Adrenal gland (tissue), 5 donors: ENCODE data around the gene GSTM3.

Experiments used
- CTCF ChIP-seq, 6 experiments: fragments of 450-650 bp in 4 of 6; fragments of 200-600 bp in 2 of 6; sonication (generic) in 1 of 6; IDR thresholded peaks; 1 replicate in 5 of 6; 2 replicates in 1 of 6; pipeline versions ENCODE4 v1.5.1 to v1.8.0; 2016 to 2021; ENCODE audit warnings: antibody characterized with exemption in 6 of 6, mild to moderate bottlenecking in 2 of 6, moderate library complexity in 1 of 6
- POLR2A ChIP-seq, 2 donors: fragments of 450-650 bp; IDR thresholded peaks; one replicate each; pipeline ENCODE4 v1.6.1; 2017; ENCODE audit warnings: antibody characterized with exemption in 2 of 2, mild to moderate bottlenecking in 2 of 2, moderate library complexity in 1 of 2
- donor health status: DM: no; HTN: no; CAD: no.

- TF ChIP-seq CTCF (IDR thresholded peaks at IDR 0.05): no peak
- no peak for TF ChIP-seq POLR2A (IDR thresholded peaks at IDR 0.05)
Measured at GRCh38 chr1:109725510-109725909, 15.3 kb downstream of the GSTM3 start.
